Ishikawa (cell line): ENCODE measurements around the gene RAB28.

Source experiments
- CEBPB ChIP-seq: IDR thresholded peaks from 2 replicates; pipeline ENCODE4 v1.6.1; 2012
- CREB1 ChIP-seq: IDR thresholded peaks from 2 replicates; pipeline ENCODE4 v1.6.1; 2012; ENCODE audit warnings: low read depth
- EGR1 ChIP-seq: IDR thresholded peaks from 2 replicates; pipeline ENCODE4 v1.6.1; 2012
- EP300 ChIP-seq: IDR thresholded peaks from 2 replicates; pipeline ENCODE4 v1.6.1; 2012; ENCODE audit warnings: borderline replicate concordance
- FOXM1 ChIP-seq: IDR thresholded peaks from 2 replicates; pipeline ENCODE4 v1.6.1; 2012; ENCODE audit warnings: low read depth, borderline replicate concordance
- NFIC ChIP-seq: IDR thresholded peaks from 2 replicates; pipeline ENCODE4 v1.6.1; 2012
- RAD21 ChIP-seq: IDR thresholded peaks from 2 replicates; pipeline ENCODE4 v1.6.1; 2012; ENCODE audit warnings: low read depth
- TAF1 ChIP-seq: IDR thresholded peaks from 2 replicates; pipeline ENCODE4 v1.6.1; 2012; ENCODE audit warnings: low read depth, mild to moderate bottlenecking
- TCF12 ChIP-seq: IDR thresholded peaks from 2 replicates; pipeline ENCODE4 v1.6.1; 2012; ENCODE audit warnings: low read depth
- TEAD4 ChIP-seq: IDR thresholded peaks from 2 replicates; pipeline ENCODE4 v1.6.1; 2012
- USF1 ChIP-seq: IDR thresholded peaks from 2 replicates; pipeline ENCODE4 v1.6.1; 2012
- YY1 ChIP-seq: IDR thresholded peaks from 2 replicates; pipeline ENCODE4 v1.6.1; 2012; ENCODE audit warnings: low read depth
- ZBTB7A ChIP-seq: IDR thresholded peaks from 2 replicates; pipeline ENCODE4 v1.6.1; 2012; ENCODE audit warnings: low read depth
- TF ChIP-seq, protein P1 (sequence below): IDR thresholded peaks from 2 replicates; pipeline ENCODE4 v1.6.1; 2012; ENCODE audit warnings: low read depth, mild to moderate bottlenecking
- TF ChIP-seq, protein P2 (sequence below): IDR thresholded peaks from 2 replicates; pipeline ENCODE4 v1.6.1; 2012

RAB28 gene

GRCh38 chr4:13492747-13493146, 8.6 kb upstream of the RAB28 start:
- no peak for TF ChIP-seq ZBTB7A
- TF ChIP-seq, protein P1, sequence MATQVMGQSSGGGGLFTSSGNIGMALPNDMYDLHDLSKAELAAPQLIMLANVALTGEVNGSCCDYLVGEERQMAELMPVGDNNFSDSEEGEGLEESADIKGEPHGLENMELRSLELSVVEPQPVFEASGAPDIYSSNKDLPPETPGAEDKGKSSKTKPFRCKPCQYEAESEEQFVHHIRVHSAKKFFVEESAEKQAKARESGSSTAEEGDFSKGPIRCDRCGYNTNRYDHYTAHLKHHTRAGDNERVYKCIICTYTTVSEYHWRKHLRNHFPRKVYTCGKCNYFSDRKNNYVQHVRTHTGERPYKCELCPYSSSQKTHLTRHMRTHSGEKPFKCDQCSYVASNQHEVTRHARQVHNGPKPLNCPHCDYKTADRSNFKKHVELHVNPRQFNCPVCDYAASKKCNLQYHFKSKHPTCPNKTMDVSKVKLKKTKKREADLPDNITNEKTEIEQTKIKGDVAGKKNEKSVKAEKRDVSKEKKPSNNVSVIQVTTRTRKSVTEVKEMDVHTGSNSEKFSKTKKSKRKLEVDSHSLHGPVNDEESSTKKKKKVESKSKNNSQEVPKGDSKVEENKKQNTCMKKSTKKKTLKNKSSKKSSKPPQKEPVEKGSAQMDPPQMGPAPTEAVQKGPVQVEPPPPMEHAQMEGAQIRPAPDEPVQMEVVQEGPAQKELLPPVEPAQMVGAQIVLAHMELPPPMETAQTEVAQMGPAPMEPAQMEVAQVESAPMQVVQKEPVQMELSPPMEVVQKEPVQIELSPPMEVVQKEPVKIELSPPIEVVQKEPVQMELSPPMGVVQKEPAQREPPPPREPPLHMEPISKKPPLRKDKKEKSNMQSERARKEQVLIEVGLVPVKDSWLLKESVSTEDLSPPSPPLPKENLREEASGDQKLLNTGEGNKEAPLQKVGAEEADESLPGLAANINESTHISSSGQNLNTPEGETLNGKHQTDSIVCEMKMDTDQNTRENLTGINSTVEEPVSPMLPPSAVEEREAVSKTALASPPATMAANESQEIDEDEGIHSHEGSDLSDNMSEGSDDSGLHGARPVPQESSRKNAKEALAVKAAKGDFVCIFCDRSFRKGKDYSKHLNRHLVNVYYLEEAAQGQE, result no peak
- TF ChIP-seq TEAD4, result no peak
- TF ChIP-seq CREB1, result no peak
- TF ChIP-seq USF1, result no peak
- TF ChIP-seq NFIC, result no peak
- no peak for TF ChIP-seq RAD21
- no peak for TF ChIP-seq FOXM1
- no peak for TF ChIP-seq CEBPB
- TF ChIP-seq, protein P2, sequence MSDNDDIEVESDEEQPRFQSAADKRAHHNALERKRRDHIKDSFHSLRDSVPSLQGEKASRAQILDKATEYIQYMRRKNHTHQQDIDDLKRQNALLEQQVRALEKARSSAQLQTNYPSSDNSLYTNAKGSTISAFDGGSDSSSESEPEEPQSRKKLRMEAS, result no peak
- TF ChIP-seq TCF12, result no peak
- TF ChIP-seq EP300, result no peak
- no peak for TF ChIP-seq YY1
- no peak for TF ChIP-seq EGR1
- no peak for TF ChIP-seq TAF1

DNA sequence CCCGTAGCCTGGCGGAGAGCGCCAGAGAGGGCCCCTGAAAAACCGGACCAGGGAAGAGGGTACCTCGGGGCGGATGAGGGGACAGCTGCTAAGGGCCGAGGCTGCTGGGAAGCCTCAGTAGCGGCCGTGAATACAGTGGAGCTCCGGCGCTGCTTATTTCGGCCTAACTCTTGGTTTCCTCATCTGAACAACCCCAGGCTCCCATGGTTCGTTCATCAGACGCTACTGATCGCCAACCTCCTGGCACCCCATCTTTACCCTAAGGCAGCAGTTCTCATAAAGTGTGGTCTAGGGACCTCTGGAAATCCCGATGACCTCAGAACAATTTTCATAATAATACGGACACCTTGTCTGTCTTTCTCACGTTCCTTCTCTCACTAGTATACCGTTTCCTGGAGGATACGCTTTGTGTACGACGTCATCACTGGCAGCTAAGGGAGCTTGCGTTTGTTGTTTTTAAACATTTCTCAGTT, 645 bp upstream of the RAB28 start:
- TF ChIP-seq TAF1 (no peak), EGR1 (0 out of 2 replicates have a peak, but pooled peaks have one; percentile 15)

- TF ChIP-seq YY1, result no peak
- TF ChIP-seq, protein P1, result peak; percentile 68
Observed at GRCh38 chr4:13483768-13484121, 395 bp downstream of the RAB28 start.

DNA sequence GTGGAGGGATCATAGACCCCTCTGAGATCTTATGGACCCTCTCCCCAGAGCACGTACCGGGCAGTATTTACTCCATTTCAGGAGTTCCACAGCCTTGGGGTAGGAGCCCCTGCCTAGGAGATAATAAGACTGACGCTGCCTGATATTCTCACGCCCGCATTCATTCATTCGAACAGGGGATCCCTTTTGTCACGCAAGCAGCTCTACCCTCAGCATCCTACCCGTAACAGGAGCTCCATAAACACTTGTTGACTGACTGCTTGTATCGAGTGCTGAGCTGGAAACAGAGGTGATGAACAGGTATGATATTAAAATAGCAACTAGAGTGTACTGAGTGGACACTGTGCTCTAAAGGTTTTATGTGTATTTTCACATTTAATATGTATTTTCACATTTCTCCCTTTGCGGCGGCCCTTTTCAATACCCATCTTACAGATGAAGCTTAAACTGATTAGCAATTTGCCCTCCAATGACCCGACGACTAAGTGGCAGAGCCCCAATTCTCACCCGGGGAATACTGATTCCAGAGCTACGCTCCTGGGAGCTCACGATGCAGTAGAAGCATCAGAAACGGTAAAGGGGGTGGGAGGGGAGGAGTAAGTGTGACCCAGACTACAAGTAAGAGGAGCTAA, 888 bp downstream of the RAB28 start:
- no peak for TF ChIP-seq EGR1
- TF ChIP-seq FOXM1, result no peak
- TF ChIP-seq ZBTB7A, result no peak
- no peak for TF ChIP-seq YY1
- no peak for TF ChIP-seq RAD21
- no peak for TF ChIP-seq EP300
- no peak for TF ChIP-seq USF1
- no peak for TF ChIP-seq CEBPB
- TF ChIP-seq, protein P2, result no peak
- no peak for TF ChIP-seq NFIC
- no peak for TF ChIP-seq TEAD4
- TF ChIP-seq, protein P1, result no peak
- no peak for TF ChIP-seq CREB1

DNA sequence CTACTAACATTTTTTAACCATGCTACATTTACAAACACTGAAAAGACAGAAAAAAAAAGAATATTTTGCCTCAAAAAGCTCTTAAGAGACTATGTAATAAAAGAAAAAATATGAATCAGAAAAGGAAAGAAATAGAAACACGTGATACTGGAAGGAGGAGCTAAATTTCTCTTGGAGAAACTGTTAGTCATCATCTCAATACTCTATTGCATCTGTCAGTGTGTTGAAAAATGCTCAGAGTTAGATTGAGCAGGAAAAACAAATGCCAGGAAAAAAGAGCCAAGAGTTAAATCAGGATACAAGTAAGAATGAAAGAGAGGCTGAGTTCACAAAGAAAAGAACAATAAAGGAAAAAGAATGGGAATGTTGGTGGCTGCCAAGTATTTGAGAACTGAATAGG, 2.6 kb downstream of the RAB28 start:
- no peak for TF ChIP-seq CEBPB
- no peak for TF ChIP-seq RAD21
- TF ChIP-seq YY1, result no peak
- TF ChIP-seq CREB1, result no peak
- TF ChIP-seq USF1, result no peak
- TF ChIP-seq NFIC, result no peak
- TF ChIP-seq ZBTB7A, result no peak
- TF ChIP-seq, protein P2, result no peak
- TF ChIP-seq TAF1, result no peak
- TF ChIP-seq TEAD4, result no peak
- TF ChIP-seq, protein P1, result no peak
- no peak for TF ChIP-seq FOXM1
- TF ChIP-seq EP300, result no peak
- TF ChIP-seq TCF12, result no peak
- TF ChIP-seq EGR1, result no peak
